HL-60 (cell line): ENCODE results near the gene ZNF827.

Experiments used
- CTCF ChIP-seq: IDR thresholded peaks from one replicate; pipeline ENCODE4 v1.5.1; 2011; ENCODE audit warnings: low read length, control low read depth, inconsistent platforms; ENCODE audit not compliant: insufficient read depth
- GABPA ChIP-seq: IDR thresholded peaks from 2 replicates; pipeline ENCODE4 v1.6.1; 2012; ENCODE audit warnings: low read depth
- POLR2AphosphoS5 ChIP-seq: IDR thresholded peaks from 2 replicates; pipeline ENCODE4 v1.6.1; 2012; ENCODE audit warnings: low read depth

DNA sequence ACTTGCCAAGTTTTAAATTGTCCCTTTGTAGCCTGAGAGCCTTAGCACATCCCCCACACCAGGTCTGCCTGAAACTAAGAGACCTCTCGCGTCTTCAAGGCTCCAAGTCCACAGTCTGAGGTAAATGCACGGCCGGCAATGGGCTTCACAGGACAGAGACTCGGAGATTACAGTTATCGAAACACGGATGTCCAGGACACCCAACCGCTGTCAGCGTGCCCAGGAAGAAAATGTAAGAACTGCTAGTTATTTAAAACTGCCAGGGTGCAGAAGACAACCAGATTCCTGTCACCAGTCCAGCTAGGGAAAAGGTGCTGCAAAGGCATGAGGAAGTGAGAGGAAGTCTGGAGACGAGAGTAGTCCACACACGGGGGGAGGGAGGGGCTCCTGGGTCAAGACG is 28.9 kb downstream of the ZNF827 start:
- TF ChIP-seq CTCF = no peak
- TF ChIP-seq POLR2AphosphoS5 = no peak
- no peak for TF ChIP-seq GABPA
